Fibroblast of skin of left quadriceps (primary cell): Measurements from ENCODE around the gene USP10.
"Not testable (repeated sequence)": the region's sequence is repeated elsewhere in the genome, so short reads cannot be mapped to it uniquely, and the experiment has no call there.

Experiments
- DNase-seq, 2 experiments: peaks; one replicate each; pipeline ENCODE4 v3.0.0-alpha.2; 2013; ENCODE audit warnings: low read depth in 2 of 2

USP10 gene

GRCh38 chr16:84672276-84673202 is 27.3 kb upstream of the USP10 start:
- no peak for DNase-seq

- DNase-seq: no peak
Measured at GRCh38 chr16:84673203-84673535, 26.6 kb upstream of the USP10 start.

GRCh38 chr16:84673561-84673960 is 26.2 kb upstream of the USP10 start:
- DNase-seq: no peak

- DNase-seq: no peak
Measured at GRCh38 chr16:84675423-84675822, 24.4 kb upstream of the USP10 start.

GRCh38 chr16:84675884-84676283 is 23.9 kb upstream of the USP10 start:
- no peak for DNase-seq

- DNase-seq: no peak
Measured at GRCh38 chr16:84677017-84677803, 22.6 kb upstream of the USP10 start.

- no peak for DNase-seq
Measured at GRCh38 chr16:84677849-84678248, 22.0 kb upstream of the USP10 start.

GRCh38 chr16:84678541-84678940 is 21.3 kb upstream of the USP10 start:
- DNase-seq: no peak

GRCh38 chr16:84680165-84680842 is 19.5 kb upstream of the USP10 start:
- no peak for DNase-seq

- no peak for DNase-seq
Measured at GRCh38 chr16:84680843-84681629, 18.8 kb upstream of the USP10 start.

GRCh38 chr16:84683691-84684591 is 15.9 kb upstream of the USP10 start:
- DNase-seq: no peak

- DNase-seq: no peak
Measured at GRCh38 chr16:84684592-84684965, 15.2 kb upstream of the USP10 start.

- DNase-seq: no peak
Measured at GRCh38 chr16:84685210-84685609, 14.6 kb upstream of the USP10 start.

GRCh38 chr16:84686707-84687298 is 13.0 kb upstream of the USP10 start:
- no peak for DNase-seq

- peak; percentile 61 to 65 for DNase-seq
Measured at GRCh38 chr16:84687715-84688114, 12.1 kb upstream of the USP10 start.

- DNase-seq: not testable (repeated sequence)
Measured at GRCh38 chr16:84688163-84688562, 11.6 kb upstream of the USP10 start.

- DNase-seq: peak; percentile 82 to 84
Measured at GRCh38 chr16:84689111-84689510, 10.7 kb upstream of the USP10 start.

GRCh38 chr16:84690088-84690819 is 9.5 kb upstream of the USP10 start:
- DNase-seq: no peak

GRCh38 chr16:84692451-84693214 is 7.2 kb upstream of the USP10 start:
- DNase-seq: no peak
